Islet of Langerhans (tissue), 1 donor: Measurements from ENCODE around the gene C1orf21.

Experiments
- FAIRE-seq: peaks from one replicate; lab custom pipeline; 2011; peaks lifted over from hg19 to GRCh38; lab: Jason Lieb, UNC

C1orf21 gene

GRCh38 chr1:184660462-184661191 is 273.8 kb downstream of the C1orf21 start:
- FAIRE-seq: no peak

- no peak for FAIRE-seq
Measured at GRCh38 chr1:184661801-184662200, 275.0 kb downstream of the C1orf21 start.

GRCh38 chr1:184664042-184664660 is 277.3 kb downstream of the C1orf21 start:
- FAIRE-seq: no peak

- no peak for FAIRE-seq
Measured at GRCh38 chr1:184664661-184665060, 277.8 kb downstream of the C1orf21 start.

- FAIRE-seq: no peak
Measured at GRCh38 chr1:184665360-184665759, 278.5 kb downstream of the C1orf21 start.

- FAIRE-seq: no peak
Measured at GRCh38 chr1:184669391-184669790, 282.6 kb downstream of the C1orf21 start.

- FAIRE-seq: no peak
Measured at GRCh38 chr1:184672013-184672726, 285.3 kb downstream of the C1orf21 start.

GRCh38 chr1:184673305-184673704 is 286.5 kb downstream of the C1orf21 start:
- no peak for FAIRE-seq

- no peak for FAIRE-seq
Measured at GRCh38 chr1:184677344-184677743, 290.5 kb downstream of the C1orf21 start.
